Activated CD4-positive, alpha-beta T cell treated with anti-CD3 and anti-CD28 coated beads, Interleukin-2, amount 10 ng/mL, durations not matched to agents 24 days and 14 days (primary cell): ENCODE data around the gene DNASE1L3. TPM values are rescaled to one million over a fixed set of nuclear protein-coding genes. Genes with fewer than 3 reads are reported as not detected.
"Not testable (repeated sequence)": the region's sequence is repeated elsewhere in the genome, so short reads cannot be mapped to it uniquely, and the experiment has no call there.

Experiments used
- DNase-seq: peaks from one replicate; pipeline ENCODE4 v3.0.0; 2022
- H3K27ac Mint-ChIP-seq: one replicate; pipeline ENCODE4 v1.8.0; 2022; ENCODE audit warnings: mild to moderate bottlenecking, mixed read lengths
- H3K27me3 Mint-ChIP-seq: one replicate; pipeline ENCODE4 v1.8.0; 2022; ENCODE audit warnings: mixed read lengths
- H3K36me3 Mint-ChIP-seq: one replicate; pipeline ENCODE4 v1.8.0; 2022; ENCODE audit warnings: low read depth, mild to moderate bottlenecking, mixed read lengths
- H3K4me1 Mint-ChIP-seq: one replicate; pipeline ENCODE4 v1.8.0; 2021; ENCODE audit warnings: mixed read lengths
- H3K4me3 Mint-ChIP-seq: one replicate; pipeline ENCODE4 v1.8.0; 2022; ENCODE audit warnings: mild to moderate bottlenecking, moderate library complexity, mixed read lengths
- H3K9me3 Mint-ChIP-seq: one replicate; pipeline ENCODE4 v1.8.0; 2021; ENCODE audit warnings: mixed read lengths
- intact Hi-C: fragments of 100-400 bp; cut with micrococcal nuclease; formaldehyde crosslinking; loops from one replicate; pipeline ENCODE4 v1.15.1; 2023
- total RNA-seq: library from RNA; stranded (reverse); gene quantifications from 2 replicates; pipeline ENCODE4 v1.2.3, GENCODE V29; 2022

The DNASE1L3 gene
- total RNA-seq, 1 donor from 2014 or later = not detected

DNA sequence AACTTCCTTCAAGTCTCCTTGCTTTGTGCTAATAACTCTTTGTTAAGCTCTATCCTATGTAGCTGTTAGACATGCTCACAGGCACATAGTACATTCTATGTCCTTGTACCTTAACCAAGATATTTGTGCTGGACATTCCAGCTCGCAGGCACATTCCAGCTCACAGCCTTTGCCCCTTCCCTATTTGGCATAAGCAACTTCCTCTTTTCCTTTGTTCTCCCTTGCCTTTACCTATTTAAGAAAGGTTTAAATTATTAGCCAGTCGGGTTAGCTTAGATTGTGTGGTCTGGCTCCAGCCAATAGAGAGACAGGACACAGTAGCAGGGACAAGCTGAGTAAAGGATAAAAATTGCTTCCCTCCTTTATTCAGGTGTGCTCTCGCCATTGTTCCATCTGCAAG lies 9.3 kb downstream of the DNASE1L3 start:
- H3K9me3 Mint-ChIP-seq, H3K4me1 Mint-ChIP-seq, H3K4me3 Mint-ChIP-seq, intact Hi-C loops, H3K36me3 Mint-ChIP-seq, DNase-seq, H3K27ac Mint-ChIP-seq: not testable (repeated sequence)
- H3K27me3 Mint-ChIP-seq = peaks cover 15% of the 10 kb centered on the region

DNA sequence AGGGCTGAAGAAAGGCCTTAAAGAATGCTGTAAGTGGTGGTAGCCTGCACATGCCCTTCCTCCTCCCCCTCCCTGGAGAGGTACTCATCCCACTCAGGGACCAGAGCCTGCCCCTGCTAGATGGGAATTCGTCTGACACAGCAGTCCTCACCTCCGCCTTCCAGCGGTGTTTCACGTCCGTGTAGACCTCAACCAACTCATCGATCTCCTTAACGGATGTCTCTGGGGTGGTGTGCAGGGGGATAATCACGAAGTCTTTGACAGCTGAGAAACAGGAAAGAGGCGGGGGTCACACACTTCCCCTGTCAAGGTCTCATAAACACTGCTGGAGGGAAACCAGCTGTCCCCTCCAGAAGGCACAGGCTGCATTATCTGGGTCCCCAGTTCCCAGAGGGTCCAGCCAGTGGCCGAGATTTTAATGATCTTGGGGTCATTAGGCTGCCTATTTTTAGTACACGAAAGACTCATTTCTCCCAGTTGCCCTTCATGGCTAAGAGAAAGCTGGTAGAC lies 9.9 kb downstream of the DNASE1L3 start:
- DNase-seq = no peak
- Mint-ChIP-seq H3K4me1 (peaks cover 3% of the 10 kb centered on the region), H3K27me3 (peaks cover 15% of the 10 kb centered on the region), H3K36me3 (no peaks in the 10 kb centered on the region), H3K27ac (no peak overlapping the region), H3K4me3 (no peak overlapping the region), H3K9me3 (no peaks in the 10 kb centered on the region)
- intact Hi-C loops = no loop called here

DNA sequence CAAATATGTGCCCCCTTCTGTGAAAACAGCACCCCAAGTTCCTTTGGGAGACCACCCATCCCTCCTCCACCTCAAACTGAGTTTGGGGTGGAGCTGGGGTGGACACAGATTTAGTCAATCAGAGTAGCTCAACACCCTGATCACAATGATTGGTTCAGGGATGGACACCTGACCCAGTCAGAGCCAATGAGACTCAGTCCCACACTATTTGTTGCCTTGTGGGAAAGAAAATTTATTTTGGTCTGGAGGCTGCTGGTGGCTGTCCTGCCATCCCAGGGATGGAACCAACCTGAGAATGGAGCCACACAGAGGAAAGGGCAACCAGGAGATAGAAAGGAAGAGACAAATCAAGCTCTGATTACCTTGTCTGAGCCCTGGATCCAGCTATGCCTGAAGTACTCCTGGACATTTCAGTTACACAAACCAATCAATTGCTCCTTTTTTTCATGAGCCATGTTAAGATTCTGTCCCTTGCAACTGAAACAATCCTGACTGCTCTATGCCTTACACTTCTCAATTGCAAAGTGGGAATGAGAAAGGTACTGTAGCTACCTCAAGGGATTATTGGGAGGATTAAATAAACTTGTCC lies 10.6 kb downstream of the DNASE1L3 start:
- Mint-ChIP-seq H3K36me3 (no peaks in the 10 kb centered on the region), H3K27me3 (peaks cover 15% of the 10 kb centered on the region), H3K9me3 (no peaks in the 10 kb centered on the region), H3K4me1 (peaks cover 3% of the 10 kb centered on the region), H3K4me3 (no peak overlapping the region), H3K27ac (no peak overlapping the region)
- no peak for DNase-seq
- intact Hi-C loops = no loop called here

DNA sequence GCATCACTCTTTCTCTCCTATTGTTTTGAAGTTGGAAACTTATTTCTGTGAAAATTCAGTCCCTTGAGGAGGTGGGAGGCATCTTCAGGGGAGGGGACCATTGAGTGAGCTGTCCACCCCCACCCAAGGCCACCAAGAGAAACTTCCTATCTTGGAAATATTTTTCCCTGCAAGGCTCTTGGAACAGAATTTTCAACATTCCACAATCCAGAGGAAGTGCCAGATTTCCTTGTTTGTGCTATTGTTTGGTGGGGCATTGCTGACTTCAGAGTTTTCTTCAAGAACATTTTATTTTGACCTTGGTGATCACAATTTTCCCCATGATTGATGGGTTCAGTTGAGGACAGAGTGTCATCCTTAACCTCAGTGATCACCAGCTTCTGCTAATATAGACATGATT lies 12.0 kb downstream of the DNASE1L3 start:
- H3K4me3 Mint-ChIP-seq = no peak overlapping the region
- H3K9me3 Mint-ChIP-seq = no peaks in the 10 kb centered on the region
- H3K36me3 Mint-ChIP-seq = no peaks in the 10 kb centered on the region
- no peak for DNase-seq
- intact Hi-C loops = no loop called here
- peaks cover 3% of the 10 kb centered on the region for H3K4me1 Mint-ChIP-seq
- peaks cover 15% of the 10 kb centered on the region for H3K27me3 Mint-ChIP-seq
- no peak overlapping the region for H3K27ac Mint-ChIP-seq

DNA sequence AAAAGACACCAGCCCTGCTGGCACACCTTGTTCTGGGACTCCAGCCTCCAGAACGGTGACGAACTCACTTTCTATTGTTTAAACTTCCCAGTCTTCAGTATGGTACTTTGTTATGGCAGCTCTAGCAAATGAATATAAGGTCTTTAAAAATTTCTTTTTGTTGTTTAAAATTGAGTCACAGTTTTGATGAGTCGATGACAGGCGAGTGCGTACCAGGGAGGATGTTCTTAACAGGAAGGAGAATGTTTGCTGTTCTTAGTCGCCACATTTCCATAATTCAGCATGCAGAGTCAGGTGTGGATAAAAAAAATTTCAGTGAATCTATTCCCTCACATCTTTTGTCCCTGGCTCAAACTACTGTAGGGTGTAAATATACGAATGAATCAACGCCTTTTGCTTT lies 12.4 kb downstream of the DNASE1L3 start:
- intact Hi-C loops = no loop called here
- Mint-ChIP-seq H3K4me3 (no peak overlapping the region), H3K4me1 (peaks cover 3% of the 10 kb centered on the region), H3K9me3 (no peaks in the 10 kb centered on the region), H3K27me3 (peaks cover 15% of the 10 kb centered on the region), H3K36me3 (no peaks in the 10 kb centered on the region), H3K27ac (no peak overlapping the region)
- DNase-seq = no peak

DNA sequence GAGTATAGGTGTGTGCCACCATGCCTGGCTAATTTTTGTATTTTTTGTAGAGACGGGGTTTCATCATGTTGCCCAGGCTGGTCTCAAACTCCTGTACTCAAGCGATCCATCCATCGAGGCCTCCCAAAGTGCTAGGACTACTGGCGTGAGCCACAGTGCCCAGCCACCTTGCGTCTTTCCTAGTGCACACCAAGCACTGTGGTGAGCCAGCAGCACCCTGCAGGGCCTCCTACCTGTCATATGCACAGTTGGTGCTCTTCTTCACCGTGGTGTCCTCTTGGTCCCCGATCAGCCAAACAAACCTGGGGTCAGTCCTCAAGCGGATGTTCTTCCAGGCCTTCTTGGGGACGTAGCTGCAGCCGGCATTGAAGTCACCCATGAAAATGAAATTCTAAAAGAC lies 13.2 kb downstream of the DNASE1L3 start:
- H3K4me1 Mint-ChIP-seq = peaks cover 3% of the 10 kb centered on the region
- H3K4me3 Mint-ChIP-seq = no peak overlapping the region
- H3K36me3 Mint-ChIP-seq = no peaks in the 10 kb centered on the region
- peaks cover 11% of the 10 kb centered on the region for H3K27me3 Mint-ChIP-seq
- H3K9me3 Mint-ChIP-seq = no peaks in the 10 kb centered on the region
- no peak overlapping the region for H3K27ac Mint-ChIP-seq
- intact Hi-C loops = no loop called here
- DNase-seq = no peak

DNA sequence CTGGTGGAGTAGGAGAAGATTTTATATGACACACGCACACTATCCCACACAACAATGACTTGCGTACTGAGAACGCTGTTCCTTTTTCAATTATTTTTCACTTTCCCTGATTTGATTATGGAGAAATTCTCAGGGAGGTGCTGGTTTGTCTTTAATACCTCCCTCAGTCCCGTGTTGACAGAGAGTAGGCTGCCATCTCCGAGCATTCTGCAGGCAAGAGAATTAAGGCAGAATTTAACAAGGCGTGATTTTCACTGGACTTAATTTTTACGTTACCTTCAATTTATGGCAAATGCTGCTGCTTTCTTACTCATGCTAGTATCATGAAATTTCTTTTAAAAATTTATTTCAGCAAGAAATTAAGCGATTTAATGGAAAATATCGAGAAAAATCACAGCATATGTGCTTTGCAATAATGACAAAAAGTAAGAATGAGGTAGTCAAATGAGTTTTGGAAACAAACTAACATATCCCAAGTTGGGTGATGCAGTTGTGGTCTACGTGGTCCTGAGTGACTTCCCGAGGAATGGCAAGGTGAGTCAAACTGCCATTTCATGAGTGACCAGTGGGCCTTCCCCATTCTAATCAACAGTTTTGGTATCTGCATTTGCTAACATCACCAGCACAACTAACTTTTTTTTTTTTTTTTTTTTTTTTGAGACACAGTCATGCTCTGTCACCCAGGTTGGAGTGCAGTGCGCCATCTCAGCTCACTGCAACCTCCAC lies 16.9 kb downstream of the DNASE1L3 start:
- intact Hi-C loops = no loop called here
- H3K4me1 Mint-ChIP-seq = no peaks in the 10 kb centered on the region
- no peaks in the 10 kb centered on the region for H3K36me3 Mint-ChIP-seq
- H3K4me3 Mint-ChIP-seq = no peak overlapping the region
- H3K9me3 Mint-ChIP-seq = no peaks in the 10 kb centered on the region
- no peak for DNase-seq
- H3K27ac Mint-ChIP-seq = no peak overlapping the region
- no peaks in the 10 kb centered on the region for H3K27me3 Mint-ChIP-seq

DNA sequence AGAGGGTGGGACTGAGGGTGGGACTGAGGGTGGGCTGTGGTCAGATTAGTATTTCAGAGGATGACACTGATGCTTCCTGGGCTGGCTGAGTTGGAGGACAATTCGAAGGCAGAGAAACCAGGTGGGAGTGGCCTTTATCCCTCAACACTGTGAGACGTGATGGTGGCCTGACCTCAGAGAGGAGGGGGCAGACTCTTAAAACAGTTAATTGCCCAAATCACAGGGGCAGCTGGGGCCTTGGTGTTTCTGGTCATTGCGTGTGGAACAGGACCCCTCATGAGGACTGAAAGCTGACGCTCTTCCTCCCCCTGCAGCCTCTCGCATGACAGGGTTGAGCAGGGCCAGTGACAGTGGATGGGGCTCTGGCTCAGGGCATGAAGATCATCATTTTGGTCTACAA lies 18.7 kb downstream of the DNASE1L3 start:
- intact Hi-C loops = no loop called here
- no peak for DNase-seq
- H3K4me3 Mint-ChIP-seq = no peak overlapping the region
- no peak overlapping the region for H3K27ac Mint-ChIP-seq
- no peaks in the 10 kb centered on the region for H3K36me3 Mint-ChIP-seq
- H3K4me1 Mint-ChIP-seq = no peaks in the 10 kb centered on the region
- no peaks in the 10 kb centered on the region for H3K9me3 Mint-ChIP-seq
- no peaks in the 10 kb centered on the region for H3K27me3 Mint-ChIP-seq

DNA sequence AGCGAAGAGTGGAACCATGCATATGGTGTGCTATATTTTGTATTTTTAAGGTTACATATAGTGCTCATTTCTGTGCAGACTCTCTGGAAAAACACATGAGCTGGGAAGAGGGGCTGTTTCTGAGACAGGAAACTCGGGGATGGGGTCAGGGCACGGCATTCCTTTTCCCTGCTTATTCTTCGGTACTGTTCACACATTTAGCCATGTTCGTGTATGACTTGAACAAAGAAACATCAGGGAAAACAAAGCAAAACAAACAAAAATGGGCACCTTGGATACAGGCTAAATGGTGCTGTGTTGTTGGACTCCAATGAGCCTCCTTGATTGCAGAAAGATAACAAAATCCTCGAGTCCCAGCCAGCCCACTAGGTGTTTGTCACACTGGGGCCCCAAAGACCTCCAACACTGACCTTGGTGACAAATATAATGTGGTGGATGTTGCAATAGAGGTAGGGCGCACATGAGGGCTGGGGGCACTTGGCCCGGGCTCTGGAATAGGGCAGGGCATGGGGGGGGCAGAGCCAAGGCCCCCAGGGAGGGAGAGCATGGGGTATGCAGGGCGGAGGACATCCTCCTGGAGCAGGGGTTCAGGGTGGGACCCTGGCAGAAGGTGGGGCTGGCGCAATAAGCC lies 19.3 kb downstream of the DNASE1L3 start:
- no peak for DNase-seq
- Mint-ChIP-seq H3K27me3 (no peaks in the 10 kb centered on the region), H3K36me3 (no peaks in the 10 kb centered on the region), H3K4me3 (no peak overlapping the region), H3K4me1 (no peaks in the 10 kb centered on the region), H3K27ac (no peak overlapping the region), H3K9me3 (no peaks in the 10 kb centered on the region)
- intact Hi-C loops = no loop called here

DNA sequence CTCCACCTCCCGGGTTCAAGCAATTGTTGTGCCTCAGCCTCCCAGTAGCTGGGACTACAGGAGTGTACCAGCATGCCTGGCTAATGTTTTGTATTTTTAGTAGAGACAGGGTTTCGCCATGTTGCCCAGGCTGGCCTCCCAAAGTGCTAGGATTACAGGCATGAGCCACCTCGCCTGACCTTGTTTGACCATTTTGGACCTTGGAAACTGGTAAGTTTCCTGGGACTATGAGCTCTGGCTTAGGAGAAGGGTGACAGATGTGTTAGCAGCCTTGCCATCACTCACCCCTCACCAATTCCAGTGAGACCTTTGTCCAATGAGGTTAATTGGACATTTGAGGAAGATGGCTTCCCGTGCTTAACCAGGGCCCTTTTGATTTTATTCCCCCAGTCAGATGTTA lies 19.9 kb downstream of the DNASE1L3 start:
- H3K27ac Mint-ChIP-seq = no peak overlapping the region
- no peak overlapping the region for H3K4me3 Mint-ChIP-seq
- no peaks in the 10 kb centered on the region for H3K36me3 Mint-ChIP-seq
- no peaks in the 10 kb centered on the region for H3K27me3 Mint-ChIP-seq
- intact Hi-C loops = no loop called here
- H3K4me1 Mint-ChIP-seq = no peaks in the 10 kb centered on the region
- no peak for DNase-seq
- H3K9me3 Mint-ChIP-seq = no peaks in the 10 kb centered on the region

DNA sequence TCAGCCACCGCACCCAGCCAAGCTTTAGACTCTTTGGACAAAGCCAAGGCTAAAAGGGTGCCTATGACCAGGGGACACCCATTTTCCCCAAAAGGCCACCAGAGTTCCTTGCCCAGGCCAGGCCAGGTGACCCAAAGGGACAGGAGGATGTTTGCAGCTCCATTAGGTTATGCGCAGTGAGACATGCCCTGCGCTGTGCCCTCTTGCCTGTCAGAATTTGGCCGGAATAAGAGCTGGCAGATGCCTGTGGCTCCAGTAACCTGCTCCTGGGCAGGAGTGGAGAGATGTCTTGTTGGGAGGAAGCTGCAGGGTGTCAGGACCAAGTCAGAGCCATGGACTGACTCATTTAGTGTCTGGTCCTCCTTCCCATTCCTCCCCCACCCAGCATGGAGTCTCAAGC lies 20.5 kb downstream of the DNASE1L3 start:
- no peak overlapping the region for H3K27ac Mint-ChIP-seq

DNA sequence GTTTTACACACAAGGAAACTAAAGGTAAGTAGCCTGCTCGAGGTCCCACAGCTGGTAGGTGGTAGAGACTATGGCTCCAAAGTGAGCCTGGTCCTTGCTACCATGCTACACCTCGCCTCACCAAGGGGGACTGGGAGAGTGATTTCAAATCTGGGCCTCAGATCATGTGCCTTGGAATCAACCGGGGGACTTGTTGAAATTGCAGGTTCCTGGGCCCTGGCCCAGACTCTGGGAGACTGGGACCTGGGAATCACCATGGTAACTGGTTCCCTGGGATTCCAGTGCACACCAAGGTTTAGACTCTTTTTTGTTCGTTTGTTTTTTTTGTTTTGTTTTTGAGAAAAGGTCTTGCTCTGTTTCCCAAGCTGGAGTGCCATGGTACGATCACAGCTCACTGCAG lies 21.1 kb downstream of the DNASE1L3 start:
- H3K27me3 Mint-ChIP-seq = no peaks in the 10 kb centered on the region
- no peak for DNase-seq
- no peaks in the 10 kb centered on the region for H3K9me3 Mint-ChIP-seq
- no peak overlapping the region for H3K27ac Mint-ChIP-seq
- no peak overlapping the region for H3K4me3 Mint-ChIP-seq
- intact Hi-C loops = loop anchor here (5.0 kb wide), 2 partner anchors 223 to 343 kb away; no protein-coding TSS in a partner anchor
- no peaks in the 10 kb centered on the region for H3K36me3 Mint-ChIP-seq
- no peaks in the 10 kb centered on the region for H3K4me1 Mint-ChIP-seq

More for the DNA sequence above, 20.5 kb downstream of the DNASE1L3 start:
- no peak overlapping the region for H3K4me3 Mint-ChIP-seq
- H3K27me3 Mint-ChIP-seq = no peaks in the 10 kb centered on the region
- no peaks in the 10 kb centered on the region for H3K36me3 Mint-ChIP-seq
- intact Hi-C loops = no loop called here
- H3K4me1 Mint-ChIP-seq = no peaks in the 10 kb centered on the region
- no peak for DNase-seq
- H3K9me3 Mint-ChIP-seq = no peaks in the 10 kb centered on the region

DNA sequence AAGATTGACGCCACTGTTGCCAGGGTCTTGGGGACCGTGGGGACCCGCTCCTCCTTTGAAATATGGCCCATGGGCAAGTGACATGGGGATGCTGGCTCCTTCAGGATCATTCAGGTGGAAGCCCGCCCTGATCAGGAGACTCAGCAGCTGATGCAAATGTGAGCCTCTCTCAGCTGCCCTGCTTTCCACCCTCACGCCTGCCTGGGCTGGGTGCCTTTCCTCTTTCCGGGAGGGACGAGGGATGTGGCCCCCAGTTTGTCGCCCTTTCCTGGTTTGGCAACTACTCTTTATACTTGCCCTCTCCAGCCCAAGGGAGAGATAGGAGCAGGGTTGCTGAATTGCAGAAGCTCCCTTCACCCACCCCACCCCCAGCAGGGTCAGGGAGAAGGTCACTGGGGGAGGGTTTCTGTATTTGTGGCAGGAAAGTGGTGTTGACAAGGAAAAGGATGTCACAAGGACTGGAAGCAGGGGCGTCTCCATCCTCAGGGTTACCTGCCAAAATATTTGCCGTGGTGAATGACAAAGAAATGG lies 21.8 kb downstream of the DNASE1L3 start:
- Mint-ChIP-seq H3K9me3 (no peaks in the 10 kb centered on the region), H3K36me3 (no peaks in the 10 kb centered on the region), H3K27me3 (no peaks in the 10 kb centered on the region), H3K4me3 (no peak overlapping the region), H3K27ac (no peak overlapping the region), H3K4me1 (no peaks in the 10 kb centered on the region)
- DNase-seq = no peak
- intact Hi-C loops = loop anchor here (5.0 kb wide), 2 partner anchors 223 to 343 kb away; no protein-coding TSS in a partner anchor

DNA sequence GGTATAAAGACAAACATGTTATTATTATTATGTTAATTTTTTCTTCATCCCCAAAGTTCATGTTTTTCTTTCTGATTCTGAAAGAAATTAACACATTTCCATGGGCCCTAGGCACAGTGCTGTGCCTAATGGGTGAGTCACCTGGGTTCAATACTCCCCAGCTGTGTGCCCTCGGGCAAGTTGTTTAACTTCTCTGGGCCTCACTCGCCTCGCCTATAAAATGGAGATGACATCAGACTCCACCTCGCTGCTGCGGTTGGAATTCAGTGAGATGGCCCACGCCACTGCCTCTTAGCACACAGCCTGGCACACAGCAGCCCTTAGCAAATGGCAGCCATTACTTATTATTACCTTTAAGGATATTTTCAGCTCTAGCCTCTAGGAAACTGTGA lies 22.6 kb downstream of the DNASE1L3 start:
- no peak overlapping the region for H3K27ac Mint-ChIP-seq
- no peak overlapping the region for H3K4me3 Mint-ChIP-seq
- intact Hi-C loops = loop anchor here (5.0 kb wide), 2 partner anchors 224 to 344 kb away; no protein-coding TSS in a partner anchor
- peaks cover 2% of the 10 kb centered on the region for H3K27me3 Mint-ChIP-seq
- no peaks in the 10 kb centered on the region for H3K4me1 Mint-ChIP-seq
- DNase-seq = no peak
- H3K36me3 Mint-ChIP-seq = no peaks in the 10 kb centered on the region
- H3K9me3 Mint-ChIP-seq = no peaks in the 10 kb centered on the region
